ENCODE measurements around the gene INSIG1. TPM values are rescaled to one million over a fixed set of nuclear protein-coding genes. Genes with fewer than 3 reads are reported as not detected.

Gene INSIG1
- total RNA-seq, 1 donor from 2014 or later: 302 TPM

- Histone ChIP-seq H3K4me3 (ENCODE audit: low read depth, low read length) (no peak overlapping the region), H3K36me3 (ENCODE audit: control insufficient read depth, insufficient read depth, low read length) (no peaks in the 10 kb centered on the region), H3K27me3 (ENCODE audit: control insufficient read depth, insufficient read depth, low read length) (peaks cover 15% of the 10 kb centered on the region)
- TF ChIP-seq CTCF (IDR thresholded peaks at IDR 0.05; ENCODE audit: insufficient read depth, low read length, poor library complexity, severe bottlenecking): no peak
- no peak for DNase-seq (ENCODE audit: low read depth)
These were observed 41.1 kb downstream of the INSIG1 start for GRCh38 chr7:155338632-155339320.

- Histone ChIP-seq H3K4me3 (ENCODE audit: low read depth, low read length) (no peak overlapping the region), H3K27me3 (ENCODE audit: control insufficient read depth, insufficient read depth, low read length) (peaks cover 15% of the 10 kb centered on the region), H3K36me3 (ENCODE audit: control insufficient read depth, insufficient read depth, low read length) (no peaks in the 10 kb centered on the region)
- no peak for TF ChIP-seq CTCF (IDR thresholded peaks at IDR 0.05; ENCODE audit: insufficient read depth, low read length, poor library complexity, severe bottlenecking)
- no peak for DNase-seq (ENCODE audit: low read depth)
These were observed 41.8 kb downstream of the INSIG1 start for GRCh38 chr7:155339474-155339873.

- no peak overlapping the region for H3K4me3 ChIP-seq (ENCODE audit: low read depth, low read length)
- no peak for TF ChIP-seq CTCF (IDR thresholded peaks at IDR 0.05; ENCODE audit: insufficient read depth, low read length, poor library complexity, severe bottlenecking)
- DNase-seq (ENCODE audit: low read depth): no peak
- H3K36me3 ChIP-seq (ENCODE audit: control insufficient read depth, insufficient read depth, low read length): no peaks in the 10 kb centered on the region
- peaks cover 15% of the 10 kb centered on the region for H3K27me3 ChIP-seq (ENCODE audit: control insufficient read depth, insufficient read depth, low read length)
These were observed 42.4 kb downstream of the INSIG1 start for GRCh38 chr7:155340071-155340531.

GRCh38 chr7:155340721-155341120 is 43.0 kb downstream of the INSIG1 start:
- H3K27me3 ChIP-seq (ENCODE audit: control insufficient read depth, insufficient read depth, low read length): peaks cover 15% of the 10 kb centered on the region
- TF ChIP-seq CTCF (IDR thresholded peaks at IDR 0.05; ENCODE audit: insufficient read depth, low read length, poor library complexity, severe bottlenecking): no peak
- H3K4me3 ChIP-seq (ENCODE audit: low read depth, low read length): no peak overlapping the region
- H3K36me3 ChIP-seq (ENCODE audit: control insufficient read depth, insufficient read depth, low read length): no peaks in the 10 kb centered on the region
- DNase-seq (ENCODE audit: low read depth): no peak

GRCh38 chr7:155341463-155341983 is 43.8 kb downstream of the INSIG1 start:
- Histone ChIP-seq H3K27me3 (ENCODE audit: control insufficient read depth, insufficient read depth, low read length) (peaks cover 15% of the 10 kb centered on the region), H3K4me3 (ENCODE audit: low read depth, low read length) (no peak overlapping the region), H3K36me3 (ENCODE audit: control insufficient read depth, insufficient read depth, low read length) (no peaks in the 10 kb centered on the region)
- DNase-seq (ENCODE audit: low read depth): no peak
- TF ChIP-seq CTCF (IDR thresholded peaks at IDR 0.05; ENCODE audit: insufficient read depth, low read length, poor library complexity, severe bottlenecking): no peak

- peaks cover 15% of the 10 kb centered on the region for H3K27me3 ChIP-seq (ENCODE audit: control insufficient read depth, insufficient read depth, low read length)
- no peak overlapping the region for H3K4me3 ChIP-seq (ENCODE audit: low read depth, low read length)
- H3K36me3 ChIP-seq (ENCODE audit: control insufficient read depth, insufficient read depth, low read length): no peaks in the 10 kb centered on the region
- no peak for DNase-seq (ENCODE audit: low read depth)
- TF ChIP-seq CTCF (IDR thresholded peaks at IDR 0.05; ENCODE audit: insufficient read depth, low read length, poor library complexity, severe bottlenecking): no peak
These were observed 44.6 kb downstream of the INSIG1 start for GRCh38 chr7:155342313-155342712.
